ENCODE measurements around the gene MYLK.
"Not testable (repeated sequence)": the region's sequence is repeated elsewhere in the genome, so short reads cannot be mapped to it uniquely, and the experiment has no call there.

The MYLK gene

DNA sequence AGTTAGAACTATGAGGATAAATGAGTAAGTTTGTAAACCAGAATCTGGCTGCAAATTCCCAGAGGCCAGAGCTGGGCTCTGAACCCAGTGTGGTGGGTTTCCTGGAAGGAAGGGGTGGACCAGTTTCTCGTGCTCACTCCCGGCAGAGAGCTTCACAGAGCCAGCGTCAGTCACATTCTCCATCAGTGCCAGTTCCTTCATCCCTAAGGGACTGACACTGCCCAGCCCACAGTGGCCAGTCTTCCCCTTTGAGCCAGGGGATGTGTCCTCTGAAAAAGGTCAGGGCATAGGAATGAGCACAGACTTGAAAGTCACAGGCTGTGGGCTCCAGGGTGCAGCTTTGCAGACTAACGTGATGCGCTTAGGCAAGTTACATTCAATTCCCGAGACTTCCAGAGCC, 163.5 kb downstream of the MYLK start:
- Histone ChIP-seq H3K4me1 (ENCODE audit: low read depth, poor library complexity, severe bottlenecking) (no peaks in the 10 kb centered on the region), H3K4me2 (no peak overlapping the region), H3K36me3 (ENCODE audit: insufficient read depth) (no peaks in the 10 kb centered on the region), H3K27me3 (ENCODE audit: insufficient read depth, low read depth) (no peaks in the 10 kb centered on the region), H2AFZ (ENCODE audit: low read depth) (no peak overlapping the region), H4K20me1 (ENCODE audit: insufficient read depth) (no peaks in the 10 kb centered on the region), H3K4me3 (IDR thresholded peaks at IDR 0.05; ENCODE audit: insufficient read depth, low read depth, low read length) (no peak overlapping the region), H3K79me2 (ENCODE audit: insufficient read depth, low read depth) (no peaks in the 10 kb centered on the region), H3K27ac (no peak overlapping the region), H3K9ac (no peak overlapping the region)
- TF ChIP-seq, protein P1, sequence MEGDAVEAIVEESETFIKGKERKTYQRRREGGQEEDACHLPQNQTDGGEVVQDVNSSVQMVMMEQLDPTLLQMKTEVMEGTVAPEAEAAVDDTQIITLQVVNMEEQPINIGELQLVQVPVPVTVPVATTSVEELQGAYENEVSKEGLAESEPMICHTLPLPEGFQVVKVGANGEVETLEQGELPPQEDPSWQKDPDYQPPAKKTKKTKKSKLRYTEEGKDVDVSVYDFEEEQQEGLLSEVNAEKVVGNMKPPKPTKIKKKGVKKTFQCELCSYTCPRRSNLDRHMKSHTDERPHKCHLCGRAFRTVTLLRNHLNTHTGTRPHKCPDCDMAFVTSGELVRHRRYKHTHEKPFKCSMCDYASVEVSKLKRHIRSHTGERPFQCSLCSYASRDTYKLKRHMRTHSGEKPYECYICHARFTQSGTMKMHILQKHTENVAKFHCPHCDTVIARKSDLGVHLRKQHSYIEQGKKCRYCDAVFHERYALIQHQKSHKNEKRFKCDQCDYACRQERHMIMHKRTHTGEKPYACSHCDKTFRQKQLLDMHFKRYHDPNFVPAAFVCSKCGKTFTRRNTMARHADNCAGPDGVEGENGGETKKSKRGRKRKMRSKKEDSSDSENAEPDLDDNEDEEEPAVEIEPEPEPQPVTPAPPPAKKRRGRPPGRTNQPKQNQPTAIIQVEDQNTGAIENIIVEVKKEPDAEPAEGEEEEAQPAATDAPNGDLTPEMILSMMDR (conservative IDR thresholded peaks at IDR 0.05; ENCODE audit: low read depth, low read length) = no peak

DNA sequence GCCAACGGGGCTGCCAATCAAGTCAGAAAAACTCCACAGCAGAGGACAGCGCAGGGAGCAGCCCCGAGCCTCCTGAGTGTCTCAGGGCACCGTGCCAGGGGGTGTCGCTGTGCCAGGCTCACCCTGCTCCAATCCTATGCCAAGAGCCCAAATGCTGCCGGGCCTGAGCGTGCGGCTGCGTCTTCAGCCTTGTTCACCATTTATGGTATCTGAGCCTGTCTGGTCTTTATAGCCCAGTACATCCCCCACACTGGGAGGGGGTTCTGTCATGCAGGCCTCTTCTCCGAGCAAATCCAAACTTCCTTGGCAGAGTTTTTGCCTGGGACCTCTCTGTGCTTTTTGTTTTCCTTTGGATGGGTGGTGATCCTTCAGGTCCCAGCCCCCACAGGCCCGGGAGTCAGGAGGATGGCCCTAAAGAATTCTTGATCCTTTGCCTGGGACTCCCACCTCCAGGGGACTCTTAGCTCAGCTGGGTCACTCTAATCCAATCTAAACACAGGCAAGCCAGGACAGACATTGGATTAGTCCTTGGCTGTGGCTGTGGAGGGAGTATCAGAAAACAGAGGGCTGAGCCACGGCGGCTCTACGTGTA, 164.2 kb downstream of the MYLK start:
- Histone ChIP-seq H3K9ac (no peak overlapping the region), H3K4me3 (IDR thresholded peaks at IDR 0.05; ENCODE audit: insufficient read depth, low read depth, low read length) (no peak overlapping the region), H3K79me2 (ENCODE audit: insufficient read depth, low read depth) (no peaks in the 10 kb centered on the region), H3K4me1 (ENCODE audit: low read depth, poor library complexity, severe bottlenecking) (no peaks in the 10 kb centered on the region), H3K36me3 (ENCODE audit: insufficient read depth) (no peaks in the 10 kb centered on the region), H3K4me2 (no peak overlapping the region), H3K27ac (no peak overlapping the region), H4K20me1 (ENCODE audit: insufficient read depth) (no peaks in the 10 kb centered on the region), H3K27me3 (ENCODE audit: insufficient read depth, low read depth) (no peaks in the 10 kb centered on the region), H2AFZ (ENCODE audit: low read depth) (no peak overlapping the region)
- TF ChIP-seq, protein P1 (conservative IDR thresholded peaks at IDR 0.05; ENCODE audit: low read depth, low read length) = no peak

DNA sequence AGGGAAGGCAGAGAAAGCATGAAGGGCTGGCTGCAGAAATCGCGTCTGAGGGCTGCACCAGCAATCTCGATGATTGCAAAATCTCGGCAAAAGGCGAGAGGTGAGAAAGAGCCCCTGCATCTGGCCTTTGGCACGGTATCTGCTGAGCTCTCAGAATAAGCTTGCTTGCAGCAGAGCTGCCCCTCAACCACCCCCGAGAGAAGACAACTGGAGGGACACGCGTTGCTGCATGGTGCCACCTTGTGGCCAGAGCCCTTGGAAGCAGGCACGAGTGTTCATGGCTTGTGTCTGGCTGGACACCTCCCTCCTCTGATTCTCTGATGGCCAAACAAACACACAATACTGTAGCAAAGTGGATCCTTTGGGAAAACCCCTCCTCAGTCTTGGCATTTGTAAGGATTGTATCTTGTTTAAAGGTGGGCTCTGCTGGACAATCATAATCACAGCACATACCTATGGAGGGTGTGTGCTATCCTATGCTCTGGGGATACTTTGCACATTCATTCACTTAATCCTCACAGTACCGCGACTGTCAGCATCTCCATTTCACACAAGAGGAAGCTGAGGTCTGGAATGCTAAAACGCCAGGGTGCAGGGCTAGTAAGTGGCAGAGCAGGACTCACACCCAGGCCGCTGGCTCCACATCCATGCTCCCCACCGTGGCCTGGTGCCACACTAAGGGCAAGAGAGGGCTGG, 164.9 kb downstream of the MYLK start:
- H3K4me1 ChIP-seq (ENCODE audit: low read depth, poor library complexity, severe bottlenecking) = not testable (repeated sequence)

DNA sequence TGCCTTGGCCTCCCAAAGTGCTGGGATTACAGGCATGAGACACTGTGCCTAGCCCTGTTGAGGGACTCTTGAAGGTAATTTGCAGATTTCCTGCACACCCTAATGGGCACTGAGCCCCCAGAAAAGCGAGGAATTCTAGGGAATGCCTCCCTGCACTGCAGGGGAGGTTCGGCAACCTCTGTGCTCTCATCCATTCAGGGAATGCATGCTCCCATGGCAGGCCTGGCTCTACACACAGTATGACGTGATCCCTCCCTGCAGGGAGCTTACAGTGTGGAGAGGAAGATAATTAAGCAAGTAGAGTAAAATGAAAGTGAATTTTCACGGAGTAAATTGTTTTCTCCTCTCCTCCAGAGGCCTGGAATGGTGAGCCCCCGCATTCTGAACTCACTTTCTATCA, 166.0 kb downstream of the MYLK start:
- Histone ChIP-seq H3K27ac (no peak overlapping the region), H2AFZ (ENCODE audit: low read depth) (no peak overlapping the region), H3K79me2 (ENCODE audit: insufficient read depth, low read depth) (no peaks in the 10 kb centered on the region), H4K20me1 (ENCODE audit: insufficient read depth) (no peaks in the 10 kb centered on the region), H3K4me3 (IDR thresholded peaks at IDR 0.05; ENCODE audit: insufficient read depth, low read depth, low read length) (no peak overlapping the region), H3K36me3 (ENCODE audit: insufficient read depth) (no peaks in the 10 kb centered on the region), H3K27me3 (ENCODE audit: insufficient read depth, low read depth) (no peaks in the 10 kb centered on the region), H3K4me2 (no peak overlapping the region), H3K9ac (no peak overlapping the region), H3K4me1 (ENCODE audit: low read depth, poor library complexity, severe bottlenecking) (no peaks in the 10 kb centered on the region)
- TF ChIP-seq, protein P1 (conservative IDR thresholded peaks at IDR 0.05; ENCODE audit: low read depth, low read length) = no peak

More for the DNA sequence above, 164.9 kb downstream of the MYLK start:
- not testable (repeated sequence) for H3K79me2 ChIP-seq (ENCODE audit: insufficient read depth, low read depth); H2AFZ ChIP-seq (ENCODE audit: low read depth); H3K4me2 ChIP-seq; H4K20me1 ChIP-seq (ENCODE audit: insufficient read depth); H3K27me3 ChIP-seq (ENCODE audit: insufficient read depth, low read depth); H3K36me3 ChIP-seq (ENCODE audit: insufficient read depth); H3K4me3 ChIP-seq (IDR thresholded peaks at IDR 0.05; ENCODE audit: insufficient read depth, low read depth, low read length); H3K27ac ChIP-seq; H3K9ac ChIP-seq
- TF ChIP-seq, protein P1 (conservative IDR thresholded peaks at IDR 0.05; ENCODE audit: low read depth, low read length) = peak; percentile 65

DNA sequence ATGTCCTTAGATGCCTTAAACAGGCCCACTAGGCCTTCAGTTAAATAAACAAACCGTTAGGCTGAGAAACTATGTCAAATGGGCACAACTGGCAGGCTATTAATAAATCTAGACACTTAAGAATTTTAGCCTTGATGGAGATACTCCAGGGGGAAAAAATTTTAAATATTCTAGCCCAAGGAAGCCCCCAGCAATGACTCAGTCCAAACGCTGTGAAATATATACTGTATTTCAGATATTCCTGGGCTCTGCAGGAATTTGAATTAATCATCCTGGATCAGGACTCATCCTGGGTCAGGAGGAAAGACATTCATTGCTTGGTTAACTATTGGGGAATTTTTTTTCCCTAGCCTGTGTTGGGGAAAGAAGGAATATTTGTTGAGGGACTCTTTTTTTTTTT, 166.7 kb downstream of the MYLK start:
- H2AFZ ChIP-seq (ENCODE audit: low read depth); H4K20me1 ChIP-seq (ENCODE audit: insufficient read depth); H3K27ac ChIP-seq; H3K4me3 ChIP-seq (IDR thresholded peaks at IDR 0.05; ENCODE audit: insufficient read depth, low read depth, low read length); H3K27me3 ChIP-seq (ENCODE audit: insufficient read depth, low read depth); H3K36me3 ChIP-seq (ENCODE audit: insufficient read depth); H3K4me2 ChIP-seq; H3K9ac ChIP-seq; H3K79me2 ChIP-seq (ENCODE audit: insufficient read depth, low read depth); H3K4me1 ChIP-seq (ENCODE audit: low read depth, poor library complexity, severe bottlenecking): not testable (repeated sequence)
